Transverse colon (tissue), 4 donors: Measurements from ENCODE around the gene DNAJB1. TPM values are rescaled to one million over a fixed set of nuclear protein-coding genes. Genes with fewer than 3 reads are reported as not detected.
A peak's percentile ranks its signal among the peaks of the same experiment; 100 is the strongest.

ENCODE experiments used
- DNase-seq: peaks from one replicate; pipeline ENCODE4 v3.0.0-alpha.2; 2019
- H3K27ac ChIP-seq, 4 donors: fragments of 200-600 bp; sonication (generic); 2 replicates each; pipeline ENCODE4 v1.5.1; 2016 to 2018; ENCODE audit warnings: inconsistent platforms in 4 of 4
- H3K27me3 ChIP-seq: fragments of 200-600 bp; sonication (generic); 2 replicates; pipeline ENCODE4 v1.5.1; 2017; ENCODE audit warnings: inconsistent platforms
- H3K36me3 ChIP-seq, 4 donors: fragments of 200-600 bp; sonication (generic); 2 replicates each; pipeline ENCODE4 v1.5.1; 2017 to 2019; ENCODE audit warnings: inconsistent platforms in 4 of 4
- H3K4me1 ChIP-seq, 4 donors: fragments of 200-600 bp; sonication (generic); 2 replicates each; pipeline ENCODE4 v1.5.1; 2017 to 2020; ENCODE audit warnings: inconsistent platforms in 4 of 4
- H3K4me3 ChIP-seq, 4 donors: fragments of 200-600 bp; sonication (generic); 1 replicate in 1 of 4; 2 replicates in 3 of 4; pipeline versions ENCODE4 v1.5.1 to v1.6.1; 2017 to 2019; ENCODE audit warnings: inconsistent platforms in 4 of 4
- H3K9me3 ChIP-seq, 2 donors: fragments of 200-600 bp; sonication (generic); 2 replicates each; pipeline ENCODE4 v1.5.1; 2017 to 2019; ENCODE audit warnings: inconsistent platforms in 2 of 2
- CTCF ChIP-seq, 5 experiments: fragments of 200-600 bp in 3 of 5; fragments of 450-650 bp in 2 of 5; sonication (generic) in 3 of 5; IDR thresholded peaks; 1 replicate in 2 of 5; 2 replicates in 3 of 5; pipeline ENCODE4 v1.5.1; 2016 to 2017; ENCODE audit warnings: antibody characterized with exemption in 5 of 5, inconsistent platforms in 3 of 5, mild to moderate bottlenecking in 2 of 5, moderate library complexity in 1 of 5
- EP300 ChIP-seq: sonication (generic); formaldehyde crosslinking; IDR thresholded peaks from one replicate; pipeline ENCODE4 v1.6.1; 2017; ENCODE audit warnings: antibody characterized with exemption, low read depth
- POLR2A ChIP-seq: fragments of 450-650 bp; IDR thresholded peaks from one replicate; pipeline ENCODE4 v1.6.1; 2016; ENCODE audit warnings: antibody characterized with exemption, mild to moderate bottlenecking, moderate library complexity
- POLR2AphosphoS5 ChIP-seq, 3 donors: sonication (generic); formaldehyde crosslinking; IDR thresholded peaks; one replicate each; pipeline ENCODE4 v1.6.1; 2016; ENCODE audit warnings: antibody characterized with exemption in 3 of 3
- WGBS, 2 donors: methylation state at CpG; one replicate each; pipeline ENCODE4 v1.1.5; 2018; ENCODE audit warnings: low coverage in 1 of 2; 5-methylcytosine and 5-hydroxymethylcytosine counted together
- in situ Hi-C, 4 donors: fragments of 200-750 bp; cut with MboI; loops; one replicate each; pipeline versions ENCODE4 v1.15.0 to v1.15.1; 2017; ENCODE audit warnings: low sequenced_read_pairs in 3 of 4, low pct_ligation_motif_present in 1 of 4, low pct_unique_long_range_greater_than_20kb in 1 of 4
- intact Hi-C: fragments of 100-400 bp; cut with DNase I; formaldehyde crosslinking; loops from one replicate; pipeline ENCODE4 v1.15.1; 2023; ENCODE audit warnings: low total_unique reads
- total RNA-seq, 4 donors: library from RNA; depleted of rRNA; stranded (reverse); fragments of >200 nt; gene quantifications; one replicate each; pipeline ENCODE4 v1.1.0, GENCODE V29; 2016

DNAJB1 gene
- total RNA-seq, 4 donors from 2014 or later = 20.3 to 111 (median 93.8) TPM

- WGBS, 2 donors = 40 to 52% methylated on average over 1 to 6 of the region's 6 CpGs
- no peak overlapping the region for H3K4me3 ChIP-seq
- H3K27ac ChIP-seq = peak overlapping the region; percentile 86 to 94 (median 90)
- peaks cover 25 to 53% (median 38%) of the 10 kb centered on the region in 4 donors for H3K4me1 ChIP-seq
- peak; percentile 25 to 67 (median 52) for TF ChIP-seq POLR2AphosphoS5 (IDR thresholded peaks at IDR 0.05)
- peak; percentile 68 for TF ChIP-seq POLR2A
- TF ChIP-seq EP300 = no peak
- H3K36me3 ChIP-seq = no peaks in the 10 kb centered on the region
- no peaks in the 10 kb centered on the region for H3K27me3 ChIP-seq
- H3K9me3 ChIP-seq = no peaks in the 10 kb centered on the region
- peak; percentile 77 for DNase-seq
- intact Hi-C loops = no loop called here
- in situ Hi-C loops = no loop called here
Measured at GRCh38 chr19:14497228-14497921, 20.8 kb downstream of the DNAJB1 start.

GRCh38 chr19:14496834-14497227 lies 21.4 kb downstream of the DNAJB1 start:
- TF ChIP-seq EP300 (no peak), POLR2A (no peak), CTCF (IDR thresholded peaks at IDR 0.05) (no peak), POLR2AphosphoS5 (IDR thresholded peaks at IDR 0.05) (no peak)
- H3K36me3 ChIP-seq = no peaks in the 10 kb centered on the region
- H3K9me3 ChIP-seq = no peaks in the 10 kb centered on the region
- peak overlapping the region in 2 of 4 donors; percentile 93 to 94 for H3K4me3 ChIP-seq
- in situ Hi-C loops (no loop called here), intact Hi-C loops (no loop called here)
- DNase-seq = no peak
- 17 to 49% methylated on average over 2 to 7 of the region's 7 CpGs for WGBS, 2 donors
- H3K4me1 ChIP-seq = peaks cover 25 to 59% (median 42%) of the 10 kb centered on the region in 4 donors
- peak overlapping the region; percentile 86 to 94 (median 90) for H3K27ac ChIP-seq
- no peaks in the 10 kb centered on the region for H3K27me3 ChIP-seq

- H3K36me3 ChIP-seq = peaks cover 0 to under 1% (median 0%) of the 10 kb centered on the region in 4 donors
- H3K27ac ChIP-seq = peak within 1 kb of the TSS; percentile 86 to 94 (median 90)
- H3K27me3 ChIP-seq = no peaks in the 10 kb centered on the region
- peak; percentile 97 for DNase-seq
- 18% methylated on average over 18 of the region's 71 CpGs; no CpG with 5 or more reads in 1 of the 2 donors for WGBS, 2 donors
- peak within 1 kb of the TSS; percentile 93 to 96 (median 94) for H3K4me3 ChIP-seq
- no peaks in the 10 kb centered on the region for H3K9me3 ChIP-seq
- intact Hi-C loops = no loop called here
- TF ChIP-seq POLR2AphosphoS5 (IDR thresholded peaks at IDR 0.05) = peak; percentile 51 to 83 (median 77)
- TF ChIP-seq CTCF (IDR thresholded peaks at IDR 0.05) = no peak
- TF ChIP-seq EP300 = peak; percentile 31
- peak; percentile 43 for TF ChIP-seq POLR2A
- H3K4me1 ChIP-seq = peaks cover 25 to 61% (median 46%) of the 10 kb centered on the region in 4 donors
- in situ Hi-C loops = no loop called here
Measured at GRCh38 chr19:14496029-14496833, 22.0 kb downstream of the DNAJB1 start, which contains the start of gene GIPC1. GIPC1 (minus strand) TSS chr19:14496127; CDS start chr19:14482976, 13,151 bp downstream.

GRCh38 chr19:14495672-14496028 lies 22.5 kb downstream of the DNAJB1 start:
- intact Hi-C loops = no loop called here
- H3K4me1 ChIP-seq = peaks cover 25 to 61% (median 46%) of the 10 kb centered on the region in 4 donors
- peak overlapping the region; percentile 86 to 94 (median 90) for H3K27ac ChIP-seq
- peaks cover 0 to 4% (median 0%) of the 10 kb centered on the region in 4 donors for H3K36me3 ChIP-seq
- in situ Hi-C loops = no loop called here
- DNase-seq = no peak
- no peaks in the 10 kb centered on the region for H3K9me3 ChIP-seq
- 0% methylated on average over 9 of the region's 28 CpGs; no CpG with 5 or more reads in 1 of the 2 donors for WGBS, 2 donors
- no peak for TF ChIP-seq CTCF (IDR thresholded peaks at IDR 0.05)
- no peak for TF ChIP-seq POLR2A
- no peak for TF ChIP-seq POLR2AphosphoS5 (IDR thresholded peaks at IDR 0.05)
- TF ChIP-seq EP300 = no peak
- peak overlapping the region; percentile 93 to 96 (median 94) for H3K4me3 ChIP-seq
- H3K27me3 ChIP-seq = no peaks in the 10 kb centered on the region
